Measurements from ENCODE around the gene CD200R1L.
A peak's percentile ranks its signal among the peaks of the same experiment; 100 is the strongest.

CD200R1L gene

GRCh38 chr3:112770032-112770626 lies 76.5 kb downstream of the CD200R1L start:
- Histone ChIP-seq H2AFZ (ENCODE audit: low read length) (peak overlapping the region; percentile 28; the same call in 1 of the 2 replicates), H3K79me2 (ENCODE audit: insufficient read depth, low read length) (no peaks in the 10 kb centered on the region), H3K4me1 (ENCODE audit: insufficient read depth, low read length, poor library complexity, severe bottlenecking) (peaks cover 16% of the 10 kb centered on the region), H3K4me2 (ENCODE audit: low read depth, low read length, poor library complexity, severe bottlenecking) (no peak overlapping the region), H3K36me3 (ENCODE audit: insufficient read depth, low read length) (no peaks in the 10 kb centered on the region), H4K20me1 (ENCODE audit: insufficient read depth, low read length, poor library complexity, severe bottlenecking) (no peaks in the 10 kb centered on the region), H3K27me3 (ENCODE audit: insufficient read depth, low read length, poor library complexity, severe bottlenecking) (no peaks in the 10 kb centered on the region), H3K4me3 (ENCODE audit: low read length, poor library complexity, severe bottlenecking) (no peak overlapping the region), H3K9ac (ENCODE audit: low read depth, low read length, poor library complexity, severe bottlenecking) (no peak overlapping the region), H3K9me2 (replicated peaks; ENCODE audit: low read depth, low read length) (no peaks in the 10 kb centered on the region), H3K9me3 (ENCODE audit: insufficient read depth, low read depth, low read length) (no peaks in the 10 kb centered on the region), H3F3A (ENCODE audit: low read depth) (no peaks in the 10 kb centered on the region)
- no peak for TF ChIP-seq EZH2phosphoT487 (IDR thresholded peaks at IDR 0.05; ENCODE audit: borderline replicate concordance)
- TF ChIP-seq, protein P1, sequence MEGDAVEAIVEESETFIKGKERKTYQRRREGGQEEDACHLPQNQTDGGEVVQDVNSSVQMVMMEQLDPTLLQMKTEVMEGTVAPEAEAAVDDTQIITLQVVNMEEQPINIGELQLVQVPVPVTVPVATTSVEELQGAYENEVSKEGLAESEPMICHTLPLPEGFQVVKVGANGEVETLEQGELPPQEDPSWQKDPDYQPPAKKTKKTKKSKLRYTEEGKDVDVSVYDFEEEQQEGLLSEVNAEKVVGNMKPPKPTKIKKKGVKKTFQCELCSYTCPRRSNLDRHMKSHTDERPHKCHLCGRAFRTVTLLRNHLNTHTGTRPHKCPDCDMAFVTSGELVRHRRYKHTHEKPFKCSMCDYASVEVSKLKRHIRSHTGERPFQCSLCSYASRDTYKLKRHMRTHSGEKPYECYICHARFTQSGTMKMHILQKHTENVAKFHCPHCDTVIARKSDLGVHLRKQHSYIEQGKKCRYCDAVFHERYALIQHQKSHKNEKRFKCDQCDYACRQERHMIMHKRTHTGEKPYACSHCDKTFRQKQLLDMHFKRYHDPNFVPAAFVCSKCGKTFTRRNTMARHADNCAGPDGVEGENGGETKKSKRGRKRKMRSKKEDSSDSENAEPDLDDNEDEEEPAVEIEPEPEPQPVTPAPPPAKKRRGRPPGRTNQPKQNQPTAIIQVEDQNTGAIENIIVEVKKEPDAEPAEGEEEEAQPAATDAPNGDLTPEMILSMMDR (conservative IDR thresholded peaks at IDR 0.05; ENCODE audit: low read length), result no peak

DNA sequence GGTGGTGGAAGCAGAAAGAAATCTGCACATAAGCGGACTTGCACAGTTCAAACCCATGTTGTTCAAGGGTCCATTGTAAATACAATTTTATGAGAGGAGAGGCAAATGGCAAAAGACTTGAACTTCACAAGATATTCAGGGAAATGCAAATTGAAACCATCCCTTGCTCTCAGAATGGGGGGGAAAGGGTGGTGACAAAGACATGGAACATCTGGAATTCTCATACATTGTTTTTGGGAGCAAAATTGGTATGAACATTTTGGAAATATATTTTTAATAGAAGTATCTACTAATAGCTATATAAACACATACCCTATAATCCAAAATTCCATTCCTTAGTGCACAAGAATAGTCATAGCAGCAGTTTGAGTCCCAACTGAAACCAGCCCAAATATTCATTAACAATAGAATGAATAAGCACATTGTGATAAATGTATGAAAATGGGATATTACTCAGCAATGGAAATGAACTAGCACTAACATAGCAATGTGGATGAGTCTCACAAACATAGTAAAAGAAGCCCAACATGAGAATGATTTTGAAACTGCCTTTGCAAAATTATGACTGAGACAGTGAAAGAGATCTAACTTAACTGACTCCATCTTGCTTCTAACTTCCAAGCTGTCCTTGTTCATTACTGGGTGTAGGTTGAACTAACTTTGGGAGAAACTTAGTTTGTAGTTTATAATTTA lies 77.2 kb downstream of the CD200R1L start:
- Histone ChIP-seq H3K9me2 (replicated peaks; ENCODE audit: low read depth, low read length) (no peaks in the 10 kb centered on the region), H3K4me1 (ENCODE audit: insufficient read depth, low read length, poor library complexity, severe bottlenecking) (peaks cover 10% of the 10 kb centered on the region), H3K36me3 (ENCODE audit: insufficient read depth, low read length) (no peaks in the 10 kb centered on the region), H3K27me3 (ENCODE audit: insufficient read depth, low read length, poor library complexity, severe bottlenecking) (no peaks in the 10 kb centered on the region), H3F3A (ENCODE audit: low read depth) (no peaks in the 10 kb centered on the region), H3K4me2 (ENCODE audit: low read depth, low read length, poor library complexity, severe bottlenecking) (no peak overlapping the region), H3K9ac (ENCODE audit: low read depth, low read length, poor library complexity, severe bottlenecking) (no peak overlapping the region), H3K4me3 (ENCODE audit: low read length, poor library complexity, severe bottlenecking) (no peak overlapping the region), H3K79me2 (ENCODE audit: insufficient read depth, low read length) (no peaks in the 10 kb centered on the region), H3K9me3 (ENCODE audit: insufficient read depth, low read depth, low read length) (no peaks in the 10 kb centered on the region), H2AFZ (ENCODE audit: low read length) (no peak overlapping the region), H4K20me1 (ENCODE audit: insufficient read depth, low read length, poor library complexity, severe bottlenecking) (no peaks in the 10 kb centered on the region)
- TF ChIP-seq, protein P1 (conservative IDR thresholded peaks at IDR 0.05; ENCODE audit: low read length), result no peak
- TF ChIP-seq EZH2phosphoT487 (IDR thresholded peaks at IDR 0.05; ENCODE audit: borderline replicate concordance), result no peak

- Histone ChIP-seq H3K79me2 (ENCODE audit: insufficient read depth, low read length) (no peaks in the 10 kb centered on the region), H3K9me2 (replicated peaks; ENCODE audit: low read depth, low read length) (no peaks in the 10 kb centered on the region), H3K4me3 (ENCODE audit: low read length, poor library complexity, severe bottlenecking) (no peak overlapping the region), H3K4me2 (ENCODE audit: low read depth, low read length, poor library complexity, severe bottlenecking) (no peak overlapping the region), H3K27me3 (ENCODE audit: insufficient read depth, low read length, poor library complexity, severe bottlenecking) (no peaks in the 10 kb centered on the region), H3K4me1 (ENCODE audit: insufficient read depth, low read length, poor library complexity, severe bottlenecking) (peaks cover 6% of the 10 kb centered on the region), H4K20me1 (ENCODE audit: insufficient read depth, low read length, poor library complexity, severe bottlenecking) (no peaks in the 10 kb centered on the region), H3K9me3 (ENCODE audit: insufficient read depth, low read depth, low read length) (no peaks in the 10 kb centered on the region), H3K9ac (ENCODE audit: low read depth, low read length, poor library complexity, severe bottlenecking) (no peak overlapping the region), H2AFZ (ENCODE audit: low read length) (no peak overlapping the region), H3F3A (ENCODE audit: low read depth) (no peaks in the 10 kb centered on the region), H3K36me3 (ENCODE audit: insufficient read depth, low read length) (no peaks in the 10 kb centered on the region)
- no peak for TF ChIP-seq EZH2phosphoT487 (IDR thresholded peaks at IDR 0.05; ENCODE audit: borderline replicate concordance)
- TF ChIP-seq, protein P1 (conservative IDR thresholded peaks at IDR 0.05; ENCODE audit: low read length), result no peak
Measured at GRCh38 chr3:112767777-112768176, 78.9 kb downstream of the CD200R1L start.

Measured in Loucy (cell line).